Astrocyte (in vitro differentiated cells and primary cell): ENCODE data around the gene ATP6V1F. TPM values are rescaled to one million over a fixed set of nuclear protein-coding genes. Genes with fewer than 3 reads are reported as not detected.

Experiments used
- DNase-seq: peaks from one replicate; pipeline ENCODE4 v3.0.0-alpha.2; 2010; ENCODE audit warnings: low read depth
- FAIRE-seq: peaks from 2 replicates; lab custom pipeline; 2011; peaks lifted over from hg19 to GRCh38; lab: Jason Lieb, UNC
- H2AFZ ChIP-seq: 2 replicates; pipeline ENCODE4 v1.6.0; 2012; ENCODE audit warnings: low read depth, low read length, inconsistent platforms
- H3K27ac ChIP-seq: 2 replicates; pipeline ENCODE4 v1.5.1; 2011; ENCODE audit warnings: low read depth, low read length, inconsistent platforms
- H3K27me3 ChIP-seq: 2 replicates; pipeline ENCODE4 v1.6.0; 2011; ENCODE audit warnings: low read length, inconsistent platforms; ENCODE audit not compliant: insufficient read depth
- H3K36me3 ChIP-seq: 2 replicates; pipeline ENCODE4 v1.5.1; 2011; ENCODE audit warnings: low read length, inconsistent platforms; ENCODE audit not compliant: insufficient read depth
- H3K4me1 ChIP-seq: 2 replicates; pipeline ENCODE4 v1.5.1; 2011; ENCODE audit warnings: low read length, inconsistent platforms; ENCODE audit not compliant: insufficient read depth
- H3K4me2 ChIP-seq: 2 replicates; pipeline ENCODE4 v1.6.0; 2012; ENCODE audit warnings: low read length, inconsistent platforms
- H3K4me3 ChIP-seq: 2 replicates; pipeline ENCODE4 v1.5.1; 2011; ENCODE audit warnings: low read depth, mild to moderate bottlenecking, low read length, inconsistent platforms; ENCODE audit not compliant: insufficient read depth
- H3K79me2 ChIP-seq: 2 replicates; pipeline ENCODE4 v1.6.0; 2012; ENCODE audit warnings: mild to moderate bottlenecking, low read length, inconsistent platforms; ENCODE audit not compliant: insufficient read depth
- H3K9ac ChIP-seq: 2 replicates; pipeline ENCODE4 v1.6.0; 2012; ENCODE audit warnings: mild to moderate bottlenecking, low read length, inconsistent platforms
- H3K9me3 ChIP-seq: 2 replicates; pipeline ENCODE4 v1.5.1; 2012; ENCODE audit warnings: low read depth, mild to moderate bottlenecking, low read length, inconsistent platforms; ENCODE audit not compliant: insufficient read depth
- H4K20me1 ChIP-seq: 2 replicates; pipeline ENCODE4 v1.6.0; 2012; ENCODE audit warnings: low read length, inconsistent platforms; ENCODE audit not compliant: insufficient read depth
- H3K27ac Mint-ChIP-seq: one replicate; pipeline ENCODE4 v1.8.0; 2021; ENCODE audit warnings: mild to moderate bottlenecking, mixed read lengths; ENCODE audit not compliant: unreplicated experiment
- H3K27me3 Mint-ChIP-seq: one replicate; pipeline ENCODE4 v1.8.0; 2021; ENCODE audit warnings: low read depth, mixed read lengths; ENCODE audit not compliant: unreplicated experiment
- H3K36me3 Mint-ChIP-seq: one replicate; pipeline ENCODE4 v1.8.0; 2021; ENCODE audit warnings: low read depth, mixed read lengths; ENCODE audit not compliant: unreplicated experiment
- H3K4me1 Mint-ChIP-seq: one replicate; pipeline ENCODE4 v1.8.0; 2021; ENCODE audit warnings: low read depth, mixed read lengths; ENCODE audit not compliant: unreplicated experiment
- H3K4me3 Mint-ChIP-seq: one replicate; pipeline ENCODE4 v1.8.0; 2021; ENCODE audit warnings: mild to moderate bottlenecking, moderate library complexity, mixed read lengths; ENCODE audit not compliant: unreplicated experiment
- H3K9me3 Mint-ChIP-seq: one replicate; pipeline ENCODE4 v1.8.0; 2021; ENCODE audit warnings: mild to moderate bottlenecking, mixed read lengths; ENCODE audit not compliant: unreplicated experiment
- EZH2 ChIP-seq: IDR thresholded peaks from 2 replicates; pipeline ENCODE4 v1.6.1; 2012; ENCODE audit warnings: mild to moderate bottlenecking, low read length, inconsistent platforms; ENCODE audit not compliant: insufficient read depth
- total RNA-seq: library from RNA; stranded (reverse); gene quantifications from 2 replicates; pipeline ENCODE4 v1.2.1, GENCODE V29; 2021
- TF ChIP-seq, protein P1 (sequence below): IDR thresholded peaks from 2 replicates; pipeline ENCODE4 v1.5.1; 2011; ENCODE audit warnings: low read depth, mild to moderate bottlenecking, inconsistent platforms, low read length, moderate library complexity; ENCODE audit not compliant: insufficient read depth

Gene ATP6V1F
- total RNA-seq, 1 donor from 2014 or later = 193 TPM

DNA sequence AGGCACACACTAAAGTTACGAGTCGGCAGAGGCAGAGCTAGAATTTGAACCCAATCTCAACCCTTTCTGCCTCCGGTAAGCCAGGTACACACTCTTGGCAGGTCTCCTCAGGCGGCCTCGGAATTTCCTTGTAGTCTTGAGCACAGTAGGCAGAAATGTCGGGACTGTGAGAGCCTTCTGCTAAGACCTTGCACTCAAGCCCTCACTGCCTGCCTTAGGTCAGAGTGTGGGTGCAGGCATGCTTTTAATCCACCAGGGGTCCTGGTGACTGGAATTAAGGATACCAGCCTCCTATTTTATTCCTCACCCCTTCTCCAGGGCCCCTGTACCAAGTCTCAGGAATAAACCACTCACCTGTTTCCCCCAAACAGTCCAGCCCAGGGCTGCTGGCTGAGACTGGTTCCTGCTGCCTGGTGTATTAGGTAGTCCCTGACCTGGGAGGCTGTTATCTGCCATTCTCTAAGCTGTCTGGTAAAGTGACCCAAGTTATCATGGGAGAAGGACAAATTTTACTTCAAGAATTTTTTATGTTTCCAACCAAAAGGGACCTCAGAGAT is 855 bp downstream of the ATP6V1F start:
- H2AFZ ChIP-seq = peak overlapping the region; percentile 71
- H4K20me1 ChIP-seq = peaks cover 60% of the 10 kb centered on the region
- DNase-seq (peak; percentile 52), FAIRE-seq (no peak)
- H3K4me1 Mint-ChIP-seq = peaks cover 24% of the 10 kb centered on the region
- H3K27me3 ChIP-seq = peaks cover under 1% of the 10 kb centered on the region
- H3K36me3 ChIP-seq = peaks cover 4% of the 10 kb centered on the region
- peak overlapping the region; percentile 82 for H3K27ac ChIP-seq
- H3K79me2 ChIP-seq = peaks cover 22% of the 10 kb centered on the region
- peak overlapping the region; percentile 89 for H3K27ac Mint-ChIP-seq
- H3K9ac ChIP-seq = peak overlapping the region; percentile 93
- peaks cover 5% of the 10 kb centered on the region for H3K4me1 ChIP-seq
- H3K36me3 Mint-ChIP-seq = peaks cover 20% of the 10 kb centered on the region
- TF ChIP-seq, protein P1, sequence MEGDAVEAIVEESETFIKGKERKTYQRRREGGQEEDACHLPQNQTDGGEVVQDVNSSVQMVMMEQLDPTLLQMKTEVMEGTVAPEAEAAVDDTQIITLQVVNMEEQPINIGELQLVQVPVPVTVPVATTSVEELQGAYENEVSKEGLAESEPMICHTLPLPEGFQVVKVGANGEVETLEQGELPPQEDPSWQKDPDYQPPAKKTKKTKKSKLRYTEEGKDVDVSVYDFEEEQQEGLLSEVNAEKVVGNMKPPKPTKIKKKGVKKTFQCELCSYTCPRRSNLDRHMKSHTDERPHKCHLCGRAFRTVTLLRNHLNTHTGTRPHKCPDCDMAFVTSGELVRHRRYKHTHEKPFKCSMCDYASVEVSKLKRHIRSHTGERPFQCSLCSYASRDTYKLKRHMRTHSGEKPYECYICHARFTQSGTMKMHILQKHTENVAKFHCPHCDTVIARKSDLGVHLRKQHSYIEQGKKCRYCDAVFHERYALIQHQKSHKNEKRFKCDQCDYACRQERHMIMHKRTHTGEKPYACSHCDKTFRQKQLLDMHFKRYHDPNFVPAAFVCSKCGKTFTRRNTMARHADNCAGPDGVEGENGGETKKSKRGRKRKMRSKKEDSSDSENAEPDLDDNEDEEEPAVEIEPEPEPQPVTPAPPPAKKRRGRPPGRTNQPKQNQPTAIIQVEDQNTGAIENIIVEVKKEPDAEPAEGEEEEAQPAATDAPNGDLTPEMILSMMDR = peak; percentile 61
- TF ChIP-seq EZH2 = no peak
- H3K9me3 Mint-ChIP-seq = no peaks in the 10 kb centered on the region
- H3K4me3 Mint-ChIP-seq = peak overlapping the region; percentile 99
- H3K27me3 Mint-ChIP-seq = peaks cover 5% of the 10 kb centered on the region
- no peaks in the 10 kb centered on the region for H3K9me3 ChIP-seq
- H3K4me3 ChIP-seq = peak overlapping the region; percentile 83
- H3K4me2 ChIP-seq = peak overlapping the region; percentile 90

DNA sequence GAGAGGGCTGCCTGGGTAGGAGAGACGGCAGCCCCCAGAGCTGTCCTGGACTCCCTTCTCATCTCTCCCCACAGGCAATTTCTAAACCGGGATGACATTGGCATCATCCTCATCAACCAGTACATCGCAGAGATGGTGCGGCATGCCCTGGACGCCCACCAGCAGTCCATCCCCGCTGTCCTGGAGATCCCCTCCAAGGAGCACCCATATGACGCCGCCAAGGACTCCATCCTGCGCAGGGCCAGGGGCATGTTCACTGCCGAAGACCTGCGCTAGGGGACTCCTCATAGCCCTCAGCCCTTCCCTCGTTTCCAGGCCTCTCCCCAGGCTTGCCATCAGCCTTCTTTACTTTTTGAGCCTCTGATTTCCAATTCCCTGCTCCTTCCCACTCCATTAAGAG is 2.6 kb downstream of the ATP6V1F start:
- H4K20me1 ChIP-seq = peaks cover 61% of the 10 kb centered on the region
- Mint-ChIP-seq H3K9me3 (no peaks in the 10 kb centered on the region), H3K27me3 (peaks cover 9% of the 10 kb centered on the region), H3K4me1 (peaks cover 22% of the 10 kb centered on the region), H3K27ac (peak overlapping the region; percentile 77), H3K36me3 (peaks cover 16% of the 10 kb centered on the region), H3K4me3 (no peak overlapping the region)
- H3K36me3 ChIP-seq = no peaks in the 10 kb centered on the region
- H3K27me3 ChIP-seq = peaks cover 3% of the 10 kb centered on the region
- TF ChIP-seq, protein P1 = no peak
- TF ChIP-seq EZH2 = no peak
- no peak overlapping the region for H2AFZ ChIP-seq
- H3K27ac ChIP-seq = no peak overlapping the region
- peaks cover 22% of the 10 kb centered on the region for H3K79me2 ChIP-seq
- peaks cover 16% of the 10 kb centered on the region for H3K4me1 ChIP-seq
- no peak overlapping the region for H3K4me3 ChIP-seq
- H3K9me3 ChIP-seq = no peaks in the 10 kb centered on the region
- FAIRE-seq (no peak), DNase-seq (no peak)
- H3K4me2 ChIP-seq = no peak overlapping the region
- no peak overlapping the region for H3K9ac ChIP-seq
